ENCODE measurements around the gene CDKL5. TPM values are rescaled to one million over a fixed set of nuclear protein-coding genes. Genes with fewer than 3 reads are reported as not detected.

Gene CDKL5
- total RNA-seq, 1 experiment from 2014 or later = 4.2 TPM

GRCh38 chrX:18468599-18468998, 43.2 kb downstream of the CDKL5 start:
- intact Hi-C loops (cut with micrococcal nuclease; ENCODE audit: unreplicated experiment) = no loop called here
- Histone ChIP-seq H3K9me2 (ENCODE audit: insufficient read depth) (no peaks in the 10 kb centered on the region), H3K27ac (no peak overlapping the region), H2AFZ (no peak overlapping the region), H3K79me2 (ENCODE audit: low read depth) (no peaks in the 10 kb centered on the region), H3K9me3 (ENCODE audit: insufficient read depth, low read depth) (no peaks in the 10 kb centered on the region), H3K36me3 (ENCODE audit: low read depth) (no peaks in the 10 kb centered on the region), H3K4me3 (no peak overlapping the region), H3K27me3 (ENCODE audit: insufficient read depth, low read depth) (no peaks in the 10 kb centered on the region), H4K20me1 (ENCODE audit: insufficient read depth) (no peaks in the 10 kb centered on the region), H3K4me2 (no peak overlapping the region), H3F3A (ENCODE audit: insufficient read depth, low read depth) (no peaks in the 10 kb centered on the region), H3K4me1 (replicated peaks; ENCODE audit: insufficient read depth) (peaks cover 7% of the 10 kb centered on the region)
- DNase-seq = no peak
- no TSS peak for BruUV-seq (replicated peaks)
- TF ChIP-seq CTCF (conservative IDR thresholded peaks at IDR 0.05) (no peak), EZH2 (IDR thresholded peaks at IDR 0.05; ENCODE audit: low read depth) (no peak)
- ChIA-PET CTCF (no interaction called here), POLR2A (ENCODE audit: unreplicated experiment) (no interaction called here)

- H4K20me1 ChIP-seq (ENCODE audit: insufficient read depth) = no peaks in the 10 kb centered on the region
- no peak for DNase-seq
- H3K4me1 ChIP-seq (replicated peaks; ENCODE audit: insufficient read depth) = no peaks in the 10 kb centered on the region
- no peak overlapping the region for H3K4me3 ChIP-seq
- H3K79me2 ChIP-seq (ENCODE audit: low read depth) = no peaks in the 10 kb centered on the region
- H3K9me2 ChIP-seq (ENCODE audit: insufficient read depth) = no peaks in the 10 kb centered on the region
- H3K9me3 ChIP-seq (ENCODE audit: insufficient read depth, low read depth) = no peaks in the 10 kb centered on the region
- H2AFZ ChIP-seq = no peak overlapping the region
- intact Hi-C loops (cut with micrococcal nuclease; ENCODE audit: unreplicated experiment) = no loop called here
- no peak overlapping the region for H3K27ac ChIP-seq
- ChIA-PET POLR2A (ENCODE audit: unreplicated experiment) (no interaction called here), CTCF (no interaction called here)
- H3K36me3 ChIP-seq (ENCODE audit: low read depth) = no peaks in the 10 kb centered on the region
- H3K27me3 ChIP-seq (ENCODE audit: insufficient read depth, low read depth) = no peaks in the 10 kb centered on the region
- no peak overlapping the region for H3K4me2 ChIP-seq
- no TSS peak for BruUV-seq (replicated peaks)
- H3F3A ChIP-seq (ENCODE audit: insufficient read depth, low read depth) = no peaks in the 10 kb centered on the region
- TF ChIP-seq CTCF (conservative IDR thresholded peaks at IDR 0.05) (no peak), EZH2 (IDR thresholded peaks at IDR 0.05; ENCODE audit: low read depth) (no peak)
These were observed 45.9 kb downstream of the CDKL5 start for GRCh38 chrX:18471296-18471695.

GRCh38 chrX:18490806-18491555, 65.6 kb downstream of the CDKL5 start:
- H3K27me3 ChIP-seq (ENCODE audit: insufficient read depth, low read depth) = no peaks in the 10 kb centered on the region
- CTCF ChIA-PET = no interaction called here
- DNase-seq = no peak
- POLR2A ChIA-PET (ENCODE audit: unreplicated experiment) = no interaction called here
- TF ChIP-seq EZH2 (IDR thresholded peaks at IDR 0.05; ENCODE audit: low read depth) = no peak
- no peak for TF ChIP-seq CTCF (conservative IDR thresholded peaks at IDR 0.05)
- intact Hi-C loops (cut with micrococcal nuclease; ENCODE audit: unreplicated experiment) = no loop called here
- BruUV-seq (replicated peaks) = no TSS peak
- H3K4me3 ChIP-seq = no peak overlapping the region
- no peak overlapping the region for H3K4me2 ChIP-seq
- H3K79me2 ChIP-seq (ENCODE audit: low read depth) = no peaks in the 10 kb centered on the region
- no peaks in the 10 kb centered on the region for H3K36me3 ChIP-seq (ENCODE audit: low read depth)
- H2AFZ ChIP-seq = no peak overlapping the region
- H3K9me3 ChIP-seq (ENCODE audit: insufficient read depth, low read depth) = no peaks in the 10 kb centered on the region
- H4K20me1 ChIP-seq (ENCODE audit: insufficient read depth) = no peaks in the 10 kb centered on the region
- H3K9me2 ChIP-seq (ENCODE audit: insufficient read depth) = no peaks in the 10 kb centered on the region
- H3K4me1 ChIP-seq (replicated peaks; ENCODE audit: insufficient read depth) = no peaks in the 10 kb centered on the region
- no peaks in the 10 kb centered on the region for H3F3A ChIP-seq (ENCODE audit: insufficient read depth, low read depth)
- no peak overlapping the region for H3K27ac ChIP-seq

Data from PC-9 (cell line).